Tibial artery (tissue), 4 donors: ENCODE measurements around the gene MRGPRX2.

Experiments used
- DNase-seq, 2 donors: peaks; one replicate each; pipeline ENCODE4 v3.0.0-alpha.2; 2019
- H3K27ac ChIP-seq, 2 donors: fragments of 200-600 bp; sonication (generic) in 1 of 2; 1 replicate in 1 of 2; 2 replicates in 1 of 2; pipeline ENCODE4 v1.5.1; 2018 to 2019; ENCODE audit warnings: mild to moderate bottlenecking in 1 of 2
- H3K27me3 ChIP-seq, 2 donors: fragments of 200-600 bp; sonication (generic) in 1 of 2; one replicate each; pipeline versions ENCODE4 v1.5.1 to v1.6.0; 2016 to 2019
- H3K36me3 ChIP-seq, 3 donors: fragments of 200-600 bp; sonication (generic) in 2 of 3; one replicate each; pipeline ENCODE4 v1.5.1; 2016 to 2019; ENCODE audit warnings: mild to moderate bottlenecking in 2 of 3
- H3K4me1 ChIP-seq, 4 donors: fragments of 200-600 bp; sonication (generic) in 2 of 4; 1 replicate in 3 of 4; 2 replicates in 1 of 4; pipeline ENCODE4 v1.5.1; 2016 to 2019
- H3K4me3 ChIP-seq, 2 donors: fragments of 200-600 bp; sonication (generic) in 1 of 2; 1 replicate in 1 of 2; 2 replicates in 1 of 2; pipeline ENCODE4 v1.5.1; 2018 to 2019; ENCODE audit warnings: mild to moderate bottlenecking in 2 of 2
- H3K9me3 ChIP-seq, 3 donors: fragments of 200-600 bp; sonication (generic) in 1 of 3; one replicate each; pipeline ENCODE4 v1.5.1; 2016 to 2019
- CTCF ChIP-seq, 2 experiments: fragments of 200-600 bp in 1 of 2; fragments of 450-650 bp in 1 of 2; IDR thresholded peaks; one replicate each; pipeline ENCODE4 v1.5.1; 2017 to 2019; ENCODE audit warnings: antibody characterized with exemption in 2 of 2, mild to moderate bottlenecking in 1 of 2, moderate library complexity in 1 of 2
- intact Hi-C: fragments of 100-400 bp; cut with DNase I; formaldehyde crosslinking; loops from one replicate; pipeline ENCODE4 v1.15.0; 2023; ENCODE audit warnings: low total_unique reads

MRGPRX2 gene

GRCh38 chr11:19084661-19085315 is 24.3 kb upstream of the MRGPRX2 start:
- no peak overlapping the region for H3K27ac ChIP-seq
- TF ChIP-seq CTCF (IDR thresholded peaks at IDR 0.05) = no peak
- no peaks in the 10 kb centered on the region for H3K36me3 ChIP-seq
- no peaks in the 10 kb centered on the region for H3K9me3 ChIP-seq
- no peaks in the 10 kb centered on the region for H3K4me1 ChIP-seq
- peaks cover 0 to 3% of the 10 kb centered on the region in 2 donors for H3K27me3 ChIP-seq
- no peak overlapping the region for H3K4me3 ChIP-seq
- intact Hi-C loops = no loop called here
- no peak for DNase-seq

- no peaks in the 10 kb centered on the region for H3K9me3 ChIP-seq
- TF ChIP-seq CTCF (IDR thresholded peaks at IDR 0.05) = no peak
- intact Hi-C loops = no loop called here
- H3K27me3 ChIP-seq = peaks cover 0 to 3% of the 10 kb centered on the region in 2 donors
- no peak overlapping the region for H3K27ac ChIP-seq
- DNase-seq = no peak
- H3K36me3 ChIP-seq = no peaks in the 10 kb centered on the region
- H3K4me1 ChIP-seq = no peaks in the 10 kb centered on the region
- no peak overlapping the region for H3K4me3 ChIP-seq
These were observed 22.6 kb upstream of the MRGPRX2 start for GRCh38 chr11:19083166-19083565.

- intact Hi-C loops = no loop called here
- H3K27ac ChIP-seq = no peak overlapping the region
These were observed 20.1 kb upstream of the MRGPRX2 start for GRCh38 chr11:19080579-19080993.

GRCh38 chr11:19079643-19080440 is 19.3 kb upstream of the MRGPRX2 start:
- H3K36me3 ChIP-seq = no peaks in the 10 kb centered on the region
- intact Hi-C loops = no loop called here
- no peak for DNase-seq
- peaks cover 0 to 6% of the 10 kb centered on the region in 2 donors for H3K27me3 ChIP-seq
- no peak overlapping the region for H3K4me3 ChIP-seq
- peaks cover 0 to 4% (median 0%) of the 10 kb centered on the region in 4 donors for H3K4me1 ChIP-seq
- TF ChIP-seq CTCF (IDR thresholded peaks at IDR 0.05) = no peak
- no peak overlapping the region for H3K27ac ChIP-seq
- H3K9me3 ChIP-seq = no peaks in the 10 kb centered on the region

More at GRCh38 chr11:19080579-19080993, 20.1 kb upstream of the MRGPRX2 start:
- Histone ChIP-seq H3K4me3 (no peak overlapping the region), H3K27me3 (peaks cover 0 to 6% of the 10 kb centered on the region in 2 donors), H3K4me1 (peaks cover 0 to 4% (median 0%) of the 10 kb centered on the region in 4 donors), H3K36me3 (no peaks in the 10 kb centered on the region), H3K9me3 (no peaks in the 10 kb centered on the region)
- no peak for TF ChIP-seq CTCF (IDR thresholded peaks at IDR 0.05)
- DNase-seq = no peak

- H3K4me3 ChIP-seq = no peak overlapping the region
- no peaks in the 10 kb centered on the region for H3K9me3 ChIP-seq
- peaks cover 0 to 4% (median 0%) of the 10 kb centered on the region in 4 donors for H3K4me1 ChIP-seq
- intact Hi-C loops = no loop called here
- H3K27ac ChIP-seq = no peak overlapping the region
- TF ChIP-seq CTCF (IDR thresholded peaks at IDR 0.05) = no peak
- DNase-seq = no peak
- H3K36me3 ChIP-seq = no peaks in the 10 kb centered on the region
- H3K27me3 ChIP-seq = peaks cover 0 to 10% of the 10 kb centered on the region in 2 donors
These were observed 17.4 kb upstream of the MRGPRX2 start for GRCh38 chr11:19077965-19078364.
